A549 (cell line): ENCODE measurements around the gene MEGF8.

Experiments used
- EHMT2 ChIP-seq: fragments of 200-600 bp; sonication (generic); IDR thresholded peaks from 2 replicates; pipeline ENCODE4 v1.6.1; 2016; ENCODE audit warnings: antibody characterized with exemption, low read depth, mild to moderate bottlenecking, moderate library complexity
- POLR2A ChIP-seq: IDR thresholded peaks from 2 replicates; pipeline ENCODE4 v1.6.1; 2012; ENCODE audit warnings: mild to moderate bottlenecking, low read length

GRCh38 chr19:42419309-42419708 is 93.9 kb downstream of the MEGF8 start:
- no peak for TF ChIP-seq POLR2A
- no peak for TF ChIP-seq EHMT2
